ENCODE measurements around the gene CELF4.

GRCh38 chr18:37261246-37261840 is 304.3 kb downstream of the CELF4 start:
- TF ChIP-seq, protein P1, sequence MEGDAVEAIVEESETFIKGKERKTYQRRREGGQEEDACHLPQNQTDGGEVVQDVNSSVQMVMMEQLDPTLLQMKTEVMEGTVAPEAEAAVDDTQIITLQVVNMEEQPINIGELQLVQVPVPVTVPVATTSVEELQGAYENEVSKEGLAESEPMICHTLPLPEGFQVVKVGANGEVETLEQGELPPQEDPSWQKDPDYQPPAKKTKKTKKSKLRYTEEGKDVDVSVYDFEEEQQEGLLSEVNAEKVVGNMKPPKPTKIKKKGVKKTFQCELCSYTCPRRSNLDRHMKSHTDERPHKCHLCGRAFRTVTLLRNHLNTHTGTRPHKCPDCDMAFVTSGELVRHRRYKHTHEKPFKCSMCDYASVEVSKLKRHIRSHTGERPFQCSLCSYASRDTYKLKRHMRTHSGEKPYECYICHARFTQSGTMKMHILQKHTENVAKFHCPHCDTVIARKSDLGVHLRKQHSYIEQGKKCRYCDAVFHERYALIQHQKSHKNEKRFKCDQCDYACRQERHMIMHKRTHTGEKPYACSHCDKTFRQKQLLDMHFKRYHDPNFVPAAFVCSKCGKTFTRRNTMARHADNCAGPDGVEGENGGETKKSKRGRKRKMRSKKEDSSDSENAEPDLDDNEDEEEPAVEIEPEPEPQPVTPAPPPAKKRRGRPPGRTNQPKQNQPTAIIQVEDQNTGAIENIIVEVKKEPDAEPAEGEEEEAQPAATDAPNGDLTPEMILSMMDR (IDR thresholded peaks at IDR 0.05), result no peak
- no peak for TF ChIP-seq POLR2AphosphoS5 (IDR thresholded peaks at IDR 0.05; ENCODE audit: low read depth, low read length)
- TF ChIP-seq REST (IDR thresholded peaks at IDR 0.05; ENCODE audit: insufficient read depth in 1 of 2, low read depth in 2 of 2, low read length in 1 of 2), result no peak
- no peak for TF ChIP-seq SIN3A (IDR thresholded peaks at IDR 0.05; ENCODE audit: borderline replicate concordance, insufficient read depth, low read depth, low read length)
- TF ChIP-seq TCF7L2 (IDR thresholded peaks at IDR 0.05; ENCODE audit: low read depth, low read length), result no peak
